Endothelial cell (in vitro differentiated cells): Measurements from ENCODE around the gene SMU1. TPM values are rescaled to one million over a fixed set of nuclear protein-coding genes. Genes with fewer than 3 reads are reported as not detected.

Experiments
- DNase-seq: peaks from one replicate; pipeline ENCODE4 v3.0.0; 2021; ENCODE audit warnings: low spot score
- H3K27ac Mint-ChIP-seq: one replicate; pipeline ENCODE4 v1.8.0; 2021; ENCODE audit warnings: mixed read lengths, inconsistent platforms; ENCODE audit not compliant: unreplicated experiment
- H3K27me3 Mint-ChIP-seq: one replicate; pipeline ENCODE4 v1.8.0; 2021; ENCODE audit warnings: mild to moderate bottlenecking, moderate library complexity, mixed read lengths, inconsistent platforms; ENCODE audit not compliant: unreplicated experiment
- H3K36me3 Mint-ChIP-seq: one replicate; pipeline ENCODE4 v1.8.0; 2021; ENCODE audit warnings: mild to moderate bottlenecking, low read depth, mixed read lengths, inconsistent platforms; ENCODE audit not compliant: unreplicated experiment
- H3K4me1 Mint-ChIP-seq: one replicate; pipeline ENCODE4 v1.8.0; 2021; ENCODE audit warnings: mild to moderate bottlenecking, mixed read lengths, inconsistent platforms; ENCODE audit not compliant: unreplicated experiment
- H3K4me3 Mint-ChIP-seq: one replicate; pipeline ENCODE4 v1.8.0; 2021; ENCODE audit warnings: mild to moderate bottlenecking, mixed read lengths, inconsistent platforms; ENCODE audit not compliant: unreplicated experiment
- H3K9me3 Mint-ChIP-seq: one replicate; pipeline ENCODE4 v1.8.0; 2021; ENCODE audit warnings: mixed read lengths, inconsistent platforms; ENCODE audit not compliant: unreplicated experiment
- CTCF ChIP-seq: fragments of 200-600 bp; sonication (generic); IDR thresholded peaks from one replicate; pipeline ENCODE4 v1.5.0; 2021; ENCODE audit warnings: antibody characterized with exemption; ENCODE audit not compliant: unreplicated experiment
- total RNA-seq: library from RNA; stranded (reverse); fragmentation: NEBNext Ultra II Directional; extraction: Animal tissue kit (Norgen Biotek cat#: 25700); gene quantifications from one replicate; pipeline ENCODE4 v1.2.1, GENCODE V29; 2021; ENCODE audit not compliant: unreplicated experiment

SMU1 gene
- total RNA-seq, 1 donor from 2014 or later: 23.7 TPM

DNA sequence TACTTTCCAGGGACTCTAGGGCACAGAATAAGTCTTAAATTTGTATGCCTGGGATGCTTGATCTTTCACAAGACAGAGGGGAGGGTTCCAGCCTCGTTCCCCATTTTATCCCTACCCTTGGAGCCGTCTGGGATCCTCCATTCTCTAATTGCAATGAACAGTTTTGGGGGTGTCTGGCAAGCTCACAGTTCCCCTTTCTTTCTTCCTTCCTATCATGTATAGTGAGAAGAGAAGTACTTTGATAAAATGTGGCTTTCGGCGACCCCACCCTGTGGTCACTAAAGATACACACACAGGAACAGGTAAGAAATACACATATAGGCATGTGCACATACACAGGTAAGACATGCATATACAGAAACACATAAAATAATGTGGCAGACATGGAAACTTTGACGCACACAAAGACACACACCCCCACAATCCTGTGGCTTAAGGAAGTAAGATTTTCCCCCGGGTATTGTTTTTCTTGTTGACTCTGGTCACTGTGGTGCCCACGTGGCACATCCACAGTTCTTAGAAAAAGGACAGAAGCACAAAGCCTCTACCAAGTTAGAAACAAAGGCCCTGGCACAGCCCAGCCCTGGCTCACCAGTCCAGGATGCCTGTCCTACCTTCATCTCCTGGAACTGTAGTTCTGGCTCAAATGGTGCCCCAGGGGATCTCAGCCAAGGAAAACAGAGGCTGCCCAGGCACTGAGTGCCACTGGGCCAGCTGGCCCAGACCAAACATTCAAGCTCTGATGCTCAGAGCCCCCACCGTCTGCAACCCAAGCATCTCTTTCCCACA lies 6.3 kb upstream of the SMU1 start:
- H3K27me3 Mint-ChIP-seq: peaks cover 3% of the 10 kb centered on the region
- no peak for DNase-seq
- H3K9me3 Mint-ChIP-seq: peaks cover 4% of the 10 kb centered on the region
- no peak overlapping the region for H3K27ac Mint-ChIP-seq
- no peaks in the 10 kb centered on the region for H3K36me3 Mint-ChIP-seq
- H3K4me3 Mint-ChIP-seq: no peak overlapping the region
- H3K4me1 Mint-ChIP-seq: peaks cover 9% of the 10 kb centered on the region
- no peak for TF ChIP-seq CTCF

- no peak for DNase-seq
- Mint-ChIP-seq H3K9me3 (peaks cover 4% of the 10 kb centered on the region), H3K36me3 (no peaks in the 10 kb centered on the region)
These were observed 5.7 kb upstream of the SMU1 start for GRCh38 chr9:33082128-33082527.

DNA sequence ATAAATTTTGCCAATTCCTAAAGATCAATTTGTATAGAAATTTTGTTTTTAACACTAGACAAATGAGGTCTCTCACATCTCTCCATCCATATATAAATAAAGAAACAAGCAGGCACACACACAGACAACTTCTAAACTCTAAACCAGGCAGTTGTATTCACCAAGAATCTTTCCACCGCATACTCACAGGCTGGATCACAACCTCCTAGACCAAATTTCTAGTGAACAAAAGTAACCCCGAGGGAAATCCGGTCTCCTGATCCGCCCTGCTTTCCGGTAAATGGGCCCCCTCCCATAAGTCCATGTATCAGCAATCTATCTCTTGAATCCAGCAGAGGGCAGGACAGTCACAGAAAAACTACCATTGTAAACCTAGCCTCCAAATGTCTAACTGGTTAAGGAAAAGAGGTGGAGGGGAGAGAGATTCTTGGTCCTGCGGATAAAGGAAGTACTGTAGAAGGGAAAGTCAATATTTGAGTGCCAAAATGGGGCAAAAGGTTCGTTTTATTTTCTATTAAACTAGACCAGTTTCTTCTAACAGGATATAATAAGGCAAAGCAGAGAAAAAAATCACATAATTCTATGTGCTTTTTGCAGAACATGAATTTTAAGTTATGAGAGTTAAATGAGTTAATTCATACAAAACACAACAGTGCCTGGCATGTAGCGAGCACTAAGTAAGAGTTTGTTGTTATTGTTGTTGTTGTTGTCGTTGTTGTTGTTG lies 4.8 kb upstream of the SMU1 start:
- Mint-ChIP-seq H3K9me3 (peaks cover 4% of the 10 kb centered on the region), H3K27me3 (peaks cover 3% of the 10 kb centered on the region), H3K4me3 (no peak overlapping the region), H3K4me1 (peaks cover 13% of the 10 kb centered on the region), H3K36me3 (no peaks in the 10 kb centered on the region), H3K27ac (no peak overlapping the region)
- peak; percentile 71 for DNase-seq
- TF ChIP-seq CTCF: peak; percentile 74

More at GRCh38 chr9:33082128-33082527, 5.7 kb upstream of the SMU1 start:
- H3K4me3 Mint-ChIP-seq: no peak overlapping the region
- peaks cover 9% of the 10 kb centered on the region for H3K4me1 Mint-ChIP-seq
- no peak for TF ChIP-seq CTCF
- peaks cover 3% of the 10 kb centered on the region for H3K27me3 Mint-ChIP-seq
- H3K27ac Mint-ChIP-seq: no peak overlapping the region

DNA sequence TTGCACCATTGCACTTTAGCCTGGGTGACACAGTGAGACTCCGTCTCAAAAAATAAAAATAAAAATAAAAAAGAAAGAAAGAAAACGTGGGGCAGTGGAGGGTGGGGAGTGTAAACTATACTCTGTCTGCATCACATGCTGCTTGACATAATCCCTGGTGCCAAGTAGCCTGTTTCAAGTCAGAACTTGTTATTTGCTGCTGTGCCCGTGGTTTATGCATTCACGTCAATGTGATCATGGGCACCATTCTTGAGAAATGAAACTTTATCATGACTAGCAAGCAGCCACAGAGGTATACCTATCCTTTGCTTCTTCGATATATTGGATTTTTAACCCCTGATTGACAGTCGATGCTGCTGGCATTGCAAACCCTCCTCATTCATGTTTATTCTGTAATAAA lies 4.1 kb upstream of the SMU1 start:
- H3K27me3 Mint-ChIP-seq: peaks cover 3% of the 10 kb centered on the region
- no peak overlapping the region for H3K27ac Mint-ChIP-seq
- peaks cover 4% of the 10 kb centered on the region for H3K36me3 Mint-ChIP-seq
- no peak overlapping the region for H3K4me3 Mint-ChIP-seq
- H3K4me1 Mint-ChIP-seq: peaks cover 18% of the 10 kb centered on the region
- H3K9me3 Mint-ChIP-seq: peaks cover 4% of the 10 kb centered on the region
- DNase-seq: no peak
- no peak for TF ChIP-seq CTCF

DNA sequence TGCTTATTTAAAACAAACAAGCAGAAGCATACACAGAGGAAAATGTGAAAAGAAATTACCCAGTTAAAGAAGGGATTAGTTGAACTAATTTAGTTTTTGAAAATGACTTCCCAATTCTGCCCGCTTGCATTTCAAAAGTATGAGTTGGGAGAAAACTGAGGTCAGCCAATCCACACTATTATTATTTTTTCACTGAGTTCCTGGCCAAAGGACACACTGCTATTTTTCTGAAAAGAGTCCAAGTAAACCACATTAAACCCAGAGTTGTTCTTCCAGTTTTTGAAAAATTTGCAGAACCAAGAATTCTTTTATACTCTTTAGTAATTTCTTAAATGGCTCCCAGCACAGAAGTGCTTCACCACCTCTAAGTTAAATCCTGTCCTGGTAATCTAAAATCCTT lies 7.5 kb downstream of the SMU1 start:
- peaks cover 42% of the 10 kb centered on the region for H3K36me3 Mint-ChIP-seq
- H3K27ac Mint-ChIP-seq: no peak overlapping the region
- no peak for TF ChIP-seq CTCF
- no peaks in the 10 kb centered on the region for H3K9me3 Mint-ChIP-seq
- H3K4me1 Mint-ChIP-seq: no peaks in the 10 kb centered on the region
- H3K27me3 Mint-ChIP-seq: no peaks in the 10 kb centered on the region
- no peak overlapping the region for H3K4me3 Mint-ChIP-seq
- no peak for DNase-seq
